Smooth muscle cell (in vitro differentiated cells): ENCODE results near the gene NR1D1. TPM values are rescaled to one million over a fixed set of nuclear protein-coding genes. Genes with fewer than 3 reads are reported as not detected.

Experiments
- DNase-seq: peaks from one replicate; lab custom pipeline; 2025; ENCODE audit not compliant: unreplicated experiment; lab: John Stamatoyannopoulos, UW
- H2AFZ ChIP-seq: fragments of 200-600 bp; sonication (generic); 2 replicates; pipeline ENCODE4 v1.6.0; 2016; ENCODE audit warnings: antibody characterized with exemption, low read depth, mild to moderate bottlenecking
- H3F3A ChIP-seq: fragments of 200-600 bp; sonication (generic); 2 replicates; pipeline ENCODE4 v1.6.0; 2017; ENCODE audit warnings: antibody characterized with exemption, low read depth
- H3K27ac ChIP-seq: fragments of 200-600 bp; sonication (generic); 2 replicates; pipeline ENCODE4 v1.5.1; 2016; ENCODE audit warnings: low read depth, mild to moderate bottlenecking
- H3K27me3 ChIP-seq: fragments of 200-600 bp; sonication (generic); 2 replicates; pipeline ENCODE4 v1.6.1; 2016; ENCODE audit warnings: low read depth, mild to moderate bottlenecking
- H3K36me3 ChIP-seq: fragments of 200-600 bp; sonication (generic); 2 replicates; pipeline ENCODE4 v1.5.1; 2016; ENCODE audit warnings: low read depth
- H3K4me1 ChIP-seq: fragments of 200-600 bp; sonication (generic); 2 replicates; pipeline ENCODE4 v1.5.1; 2016; ENCODE audit warnings: low read depth
- H3K4me2 ChIP-seq: fragments of 200-600 bp; sonication (generic); 2 replicates; pipeline ENCODE4 v1.6.0; 2016; ENCODE audit warnings: mild to moderate bottlenecking
- H3K4me3 ChIP-seq: fragments of 200-600 bp; sonication (generic); 2 replicates; pipeline ENCODE4 v1.5.1; 2016; ENCODE audit warnings: mild to moderate bottlenecking
- H3K79me2 ChIP-seq: fragments of 200-600 bp; sonication (generic); 2 replicates; pipeline ENCODE4 v1.6.0; 2016; ENCODE audit warnings: low read depth, mild to moderate bottlenecking
- H3K9ac ChIP-seq: fragments of 200-600 bp; sonication (generic); 2 replicates; pipeline ENCODE4 v1.6.0; 2016; ENCODE audit warnings: low read depth
- H3K9me3 ChIP-seq: fragments of 200-600 bp; sonication (generic); replicated peaks from 2 replicates; pipeline ENCODE4 v1.5.1; 2016; ENCODE audit warnings: low read depth
- H4K20me1 ChIP-seq: fragments of 200-600 bp; sonication (generic); 2 replicates; pipeline ENCODE4 v1.6.0; 2016; ENCODE audit warnings: low read depth
- CTCF ChIP-seq: fragments of 200-600 bp; sonication (generic); IDR thresholded peaks from 2 replicates; pipeline ENCODE4 v1.5.1; 2017; ENCODE audit warnings: borderline replicate concordance, mild to moderate bottlenecking, antibody characterized with exemption; ENCODE audit not compliant: insufficient read depth, poor library complexity, severe bottlenecking
- whole genome bisulfite sequencing: methylation state at CpG from one replicate; pipeline ENCODE4 v1.1.7; 2016; ENCODE audit warnings: low lambda C conversion rate; 5-methylcytosine and 5-hydroxymethylcytosine counted together
- polyA plus RNA-seq: library from polyadenylated mRNA; unstranded; fragments of >200 nt; fragmentation: Nextera tagmentation; extraction: Ambion mirVana; gene quantifications from 2 replicates; pipeline ENCODE4 v1.2.1, GENCODE V29; 2016
- total RNA-seq: library from RNA; depleted of rRNA; stranded (reverse); fragments of >200 nt; gene quantifications from 2 replicates; pipeline ENCODE4 v1.2.3, GENCODE V29; 2014

Gene NR1D1
- total and polyA plus RNA-seq, 2 experiments from 2014 or later, result 12.5 to 18.4 TPM

- Histone ChIP-seq H3K27ac (peak overlapping the region; percentile 83), H3K27me3 (no peaks in the 10 kb centered on the region), H3K9ac (no peak overlapping the region), H3K4me3 (no peak overlapping the region), H3K4me2 (peak overlapping the region; percentile 72), H3K79me2 (no peaks in the 10 kb centered on the region), H2AFZ (no peak overlapping the region), H4K20me1 (no peaks in the 10 kb centered on the region), H3K9me3 (no peaks in the 10 kb centered on the region), H3K36me3 (no peaks in the 10 kb centered on the region), H3K4me1 (peaks cover 46% of the 10 kb centered on the region), H3F3A (peaks cover 31% of the 10 kb centered on the region)
- WGBS, result 41% methylated on average over 2 of the region's 2 CpGs
- DNase-seq, result no peak
- no peak for TF ChIP-seq CTCF
These were observed 11.9 kb upstream of the NR1D1 start for GRCh38 chr17:40112191-40112711.

- Histone ChIP-seq H3K9ac (peak overlapping the region; percentile 10), H3K4me3 (no peak overlapping the region)
- 2% methylated on average over 10 of the region's 12 CpGs for WGBS
These were observed 11.1 kb upstream of the NR1D1 start for GRCh38 chr17:40111221-40112128.

DNA sequence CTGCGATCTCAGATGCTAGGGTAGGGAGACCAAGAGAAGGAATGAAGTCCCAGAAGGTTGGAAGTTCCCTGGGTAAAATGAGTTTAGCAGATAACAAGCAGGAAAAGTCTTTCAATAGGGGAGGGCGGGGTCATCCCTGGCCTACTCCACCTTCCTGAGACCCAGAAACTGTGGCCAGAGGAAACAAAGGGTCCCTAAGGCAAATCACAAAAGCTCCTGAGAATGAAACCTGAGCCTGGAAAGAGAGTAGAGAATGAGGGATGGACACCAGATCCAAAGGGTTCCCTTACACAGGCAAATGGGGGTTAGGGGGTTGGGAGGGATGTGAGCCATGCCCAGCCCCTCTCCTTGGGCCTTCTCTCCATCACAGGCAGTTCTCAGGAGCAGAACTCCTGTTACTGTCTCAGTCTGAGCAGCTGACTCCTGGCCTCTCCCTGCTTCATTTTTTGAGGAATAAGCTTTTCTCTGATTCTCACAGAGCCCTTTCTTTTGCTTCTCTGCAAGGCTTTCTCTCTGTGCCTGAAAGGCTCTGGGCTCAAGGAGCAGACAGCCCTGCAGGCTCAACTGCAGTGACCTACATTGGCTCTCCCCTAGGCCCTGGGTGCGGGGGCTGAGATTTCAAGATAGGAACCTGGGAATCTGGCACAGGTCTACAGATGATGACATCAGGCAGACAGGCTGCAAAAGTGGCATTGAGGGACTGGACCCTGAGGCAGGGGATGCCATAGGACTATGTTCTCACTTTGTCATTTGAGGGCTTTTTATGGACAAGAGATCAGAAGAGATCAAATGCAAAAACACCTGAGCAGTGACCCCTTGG, 9.8 kb upstream of the NR1D1 start:
- WGBS, result 79% methylated on average over 3 of the region's 3 CpGs
- H3F3A ChIP-seq, result peaks cover 37% of the 10 kb centered on the region
- no peak for DNase-seq
- no peak overlapping the region for H2AFZ ChIP-seq
- peak overlapping the region; percentile 6 for H3K9ac ChIP-seq
- peak overlapping the region; percentile 95 for H3K27ac ChIP-seq
- no peaks in the 10 kb centered on the region for H3K9me3 ChIP-seq
- no peak for TF ChIP-seq CTCF
- H3K4me3 ChIP-seq, result no peak overlapping the region
- H3K36me3 ChIP-seq, result no peaks in the 10 kb centered on the region
- H3K79me2 ChIP-seq, result no peaks in the 10 kb centered on the region
- peaks cover 57% of the 10 kb centered on the region for H3K4me1 ChIP-seq
- H3K4me2 ChIP-seq, result peak overlapping the region; percentile 72
- H3K27me3 ChIP-seq, result no peaks in the 10 kb centered on the region
- no peaks in the 10 kb centered on the region for H4K20me1 ChIP-seq

More at GRCh38 chr17:40111221-40112128, 11.1 kb upstream of the NR1D1 start:
- H3K9me3 ChIP-seq, result no peaks in the 10 kb centered on the region
- TF ChIP-seq CTCF, result peak; percentile 47
- H3K27ac ChIP-seq, result peak overlapping the region; percentile 95
- H2AFZ ChIP-seq, result no peak overlapping the region
- peaks cover 54% of the 10 kb centered on the region for H3K4me1 ChIP-seq
- peaks cover 37% of the 10 kb centered on the region for H3F3A ChIP-seq
- H3K4me2 ChIP-seq, result peak overlapping the region; percentile 72
- no peaks in the 10 kb centered on the region for H3K27me3 ChIP-seq
- DNase-seq, result peak; percentile 55
- H3K79me2 ChIP-seq, result no peaks in the 10 kb centered on the region
- H3K36me3 ChIP-seq, result no peaks in the 10 kb centered on the region
- no peaks in the 10 kb centered on the region for H4K20me1 ChIP-seq
